Lower leg skin (tissue), 3 donors: ENCODE results near the gene COASY.

ENCODE experiments used
- CTCF ChIP-seq, 3 donors: fragments of 450-650 bp; IDR thresholded peaks; one replicate each; pipeline ENCODE4 v1.5.1; 2016; ENCODE audit warnings: antibody characterized with exemption in 3 of 3, mild to moderate bottlenecking in 3 of 3, moderate library complexity in 2 of 3
- POLR2A ChIP-seq, 2 donors: fragments of 450-650 bp; IDR thresholded peaks; one replicate each; pipeline ENCODE4 v1.6.1; 2016 to 2017; ENCODE audit warnings: antibody characterized with exemption in 2 of 2, mild to moderate bottlenecking in 1 of 2, moderate library complexity in 1 of 2

- TF ChIP-seq CTCF (IDR thresholded peaks at IDR 0.05): no peak
- no peak for TF ChIP-seq POLR2A (IDR thresholded peaks at IDR 0.05)
Measured at GRCh38 chr17:42514279-42514678, 47.7 kb upstream of the COASY start.
